ENCODE results near the gene CD3E. TPM values are rescaled to one million over a fixed set of nuclear protein-coding genes. Genes with fewer than 3 reads are reported as not detected.

The CD3E gene
- total RNA-seq, 1 experiment from 2014 or later, result 0.51 TPM

DNA sequence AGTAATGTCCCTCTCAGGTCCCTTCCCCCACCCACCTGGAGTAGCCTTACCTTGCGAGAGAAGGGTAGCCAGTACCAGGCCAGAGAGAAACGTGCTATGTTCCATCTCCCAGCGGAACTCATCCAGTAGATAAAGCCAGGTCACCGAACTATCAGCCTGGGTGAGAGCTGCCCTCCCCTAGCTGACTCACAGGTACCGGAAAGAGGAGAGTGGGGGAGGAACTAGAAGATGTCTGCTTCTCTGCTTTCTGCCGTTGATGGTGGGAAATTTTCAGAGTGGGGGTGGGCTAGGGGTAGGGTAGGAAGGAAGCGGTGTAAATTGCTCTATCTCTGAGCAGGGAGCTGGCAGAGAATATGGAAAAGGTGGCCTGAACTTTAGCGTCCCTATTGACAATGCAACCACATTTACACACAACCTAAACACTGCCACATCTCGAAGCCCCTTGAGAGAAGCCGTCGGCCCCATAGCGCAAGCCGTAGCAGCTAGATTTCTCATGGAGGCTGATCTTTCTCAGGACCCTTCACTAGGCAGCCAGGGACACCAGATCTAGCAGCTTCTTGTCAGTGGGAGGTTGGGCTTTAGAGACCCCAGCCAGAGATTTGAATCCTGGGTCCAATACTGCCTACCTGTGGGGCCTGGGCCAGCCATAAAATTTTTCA is 38.1 kb downstream of the CD3E start, which contains the start of gene CD3D:
TSS of gene CD3D (minus strand) at position 203 of the 659 bp plus-strand sequence. CDS start at position 105, 98 bp downstream.
- ATAC-seq, result no peak
- CTCF ChIA-PET, result no interaction called here
- peaks cover 6% of the 10 kb centered on the region for H3K27me3 ChIP-seq (ENCODE audit: control insufficient read depth, insufficient read depth, low read length)
- no peak for DNase-seq (ENCODE audit: low read depth, low spot score)
- H3K9me3 ChIP-seq (ENCODE audit: control insufficient read depth, insufficient read depth, low read depth, low read length), result no peaks in the 10 kb centered on the region
- intact Hi-C loops (cut with micrococcal nuclease; ENCODE audit: unreplicated experiment) (no loop called here), in situ Hi-C loops (cut with HindIII; ENCODE audit: low pct_unique_long_range_greater_than_20kb, low sequenced_read_pairs) (no loop called here)
- H3K4me1 ChIP-seq (ENCODE audit: control insufficient read depth, insufficient read depth, low read length), result no peaks in the 10 kb centered on the region
- H3K4me3 ChIP-seq (ENCODE audit: low read depth in 2 of 2, low read length in 2 of 2), result no peak within 1 kb of the TSS
- TF ChIP-seq TCF7L2 (IDR thresholded peaks at IDR 0.05; ENCODE audit: low read depth, low read length), result no peak
- TF ChIP-seq, protein P1, sequence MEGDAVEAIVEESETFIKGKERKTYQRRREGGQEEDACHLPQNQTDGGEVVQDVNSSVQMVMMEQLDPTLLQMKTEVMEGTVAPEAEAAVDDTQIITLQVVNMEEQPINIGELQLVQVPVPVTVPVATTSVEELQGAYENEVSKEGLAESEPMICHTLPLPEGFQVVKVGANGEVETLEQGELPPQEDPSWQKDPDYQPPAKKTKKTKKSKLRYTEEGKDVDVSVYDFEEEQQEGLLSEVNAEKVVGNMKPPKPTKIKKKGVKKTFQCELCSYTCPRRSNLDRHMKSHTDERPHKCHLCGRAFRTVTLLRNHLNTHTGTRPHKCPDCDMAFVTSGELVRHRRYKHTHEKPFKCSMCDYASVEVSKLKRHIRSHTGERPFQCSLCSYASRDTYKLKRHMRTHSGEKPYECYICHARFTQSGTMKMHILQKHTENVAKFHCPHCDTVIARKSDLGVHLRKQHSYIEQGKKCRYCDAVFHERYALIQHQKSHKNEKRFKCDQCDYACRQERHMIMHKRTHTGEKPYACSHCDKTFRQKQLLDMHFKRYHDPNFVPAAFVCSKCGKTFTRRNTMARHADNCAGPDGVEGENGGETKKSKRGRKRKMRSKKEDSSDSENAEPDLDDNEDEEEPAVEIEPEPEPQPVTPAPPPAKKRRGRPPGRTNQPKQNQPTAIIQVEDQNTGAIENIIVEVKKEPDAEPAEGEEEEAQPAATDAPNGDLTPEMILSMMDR (IDR thresholded peaks at IDR 0.05), result no peak
- no peak for TF ChIP-seq POLR2AphosphoS5 (IDR thresholded peaks at IDR 0.05; ENCODE audit: low read depth, low read length)
- TF ChIP-seq, protein P2, sequence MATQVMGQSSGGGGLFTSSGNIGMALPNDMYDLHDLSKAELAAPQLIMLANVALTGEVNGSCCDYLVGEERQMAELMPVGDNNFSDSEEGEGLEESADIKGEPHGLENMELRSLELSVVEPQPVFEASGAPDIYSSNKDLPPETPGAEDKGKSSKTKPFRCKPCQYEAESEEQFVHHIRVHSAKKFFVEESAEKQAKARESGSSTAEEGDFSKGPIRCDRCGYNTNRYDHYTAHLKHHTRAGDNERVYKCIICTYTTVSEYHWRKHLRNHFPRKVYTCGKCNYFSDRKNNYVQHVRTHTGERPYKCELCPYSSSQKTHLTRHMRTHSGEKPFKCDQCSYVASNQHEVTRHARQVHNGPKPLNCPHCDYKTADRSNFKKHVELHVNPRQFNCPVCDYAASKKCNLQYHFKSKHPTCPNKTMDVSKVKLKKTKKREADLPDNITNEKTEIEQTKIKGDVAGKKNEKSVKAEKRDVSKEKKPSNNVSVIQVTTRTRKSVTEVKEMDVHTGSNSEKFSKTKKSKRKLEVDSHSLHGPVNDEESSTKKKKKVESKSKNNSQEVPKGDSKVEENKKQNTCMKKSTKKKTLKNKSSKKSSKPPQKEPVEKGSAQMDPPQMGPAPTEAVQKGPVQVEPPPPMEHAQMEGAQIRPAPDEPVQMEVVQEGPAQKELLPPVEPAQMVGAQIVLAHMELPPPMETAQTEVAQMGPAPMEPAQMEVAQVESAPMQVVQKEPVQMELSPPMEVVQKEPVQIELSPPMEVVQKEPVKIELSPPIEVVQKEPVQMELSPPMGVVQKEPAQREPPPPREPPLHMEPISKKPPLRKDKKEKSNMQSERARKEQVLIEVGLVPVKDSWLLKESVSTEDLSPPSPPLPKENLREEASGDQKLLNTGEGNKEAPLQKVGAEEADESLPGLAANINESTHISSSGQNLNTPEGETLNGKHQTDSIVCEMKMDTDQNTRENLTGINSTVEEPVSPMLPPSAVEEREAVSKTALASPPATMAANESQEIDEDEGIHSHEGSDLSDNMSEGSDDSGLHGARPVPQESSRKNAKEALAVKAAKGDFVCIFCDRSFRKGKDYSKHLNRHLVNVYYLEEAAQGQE (IDR thresholded peaks at IDR 0.05; ENCODE audit: insufficient read depth in 1 of 2, low read depth in 2 of 2, low read length in 1 of 2), result no peak
- no peak for TF ChIP-seq SIN3A (IDR thresholded peaks at IDR 0.05; ENCODE audit: borderline replicate concordance, insufficient read depth, low read depth, low read length)
- POLR2A ChIA-PET, result no interaction called here
- BruUV-seq (replicated peaks), result no TSS peak
- H3K36me3 ChIP-seq (ENCODE audit: control insufficient read depth, insufficient read depth, low read length), result no peaks in the 10 kb centered on the region
- no peak within 1 kb of the TSS for H3K27ac ChIP-seq (ENCODE audit: low read length)

DNA sequence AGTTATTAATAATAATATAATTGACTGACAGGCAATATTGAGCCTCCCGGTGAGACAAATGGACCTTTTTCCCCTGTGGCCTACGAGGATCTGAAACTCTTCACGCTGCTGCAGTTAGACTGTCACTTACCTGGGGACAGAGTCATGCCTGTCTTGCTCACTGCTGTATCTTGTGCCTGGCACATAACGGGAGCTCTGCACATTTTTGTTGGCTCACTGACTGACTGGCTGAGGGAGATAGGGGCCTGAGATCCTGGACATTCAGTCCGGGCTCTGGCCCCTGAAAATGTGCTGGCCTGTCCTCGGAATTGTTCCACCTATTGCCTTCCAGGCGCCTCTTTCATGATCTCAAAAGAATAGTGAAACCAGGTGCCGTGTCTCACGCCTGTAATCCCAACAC is 38.7 kb downstream of the CD3E start:
- Histone ChIP-seq H3K27ac (ENCODE audit: low read length) (no peak overlapping the region), H3K4me3 (ENCODE audit: low read depth in 2 of 2, low read length in 2 of 2) (no peak overlapping the region), H3K9me3 (ENCODE audit: control insufficient read depth, insufficient read depth, low read depth, low read length) (no peaks in the 10 kb centered on the region), H3K36me3 (ENCODE audit: control insufficient read depth, insufficient read depth, low read length) (no peaks in the 10 kb centered on the region), H3K27me3 (ENCODE audit: control insufficient read depth, insufficient read depth, low read length) (peaks cover 6% of the 10 kb centered on the region), H3K4me1 (ENCODE audit: control insufficient read depth, insufficient read depth, low read length) (no peaks in the 10 kb centered on the region)
- ChIA-PET CTCF (no interaction called here), POLR2A (no interaction called here)
- ATAC-seq, result no peak
- no TSS peak for BruUV-seq (replicated peaks)
- TF ChIP-seq SIN3A (IDR thresholded peaks at IDR 0.05; ENCODE audit: borderline replicate concordance, insufficient read depth, low read depth, low read length) (no peak), TCF7L2 (IDR thresholded peaks at IDR 0.05; ENCODE audit: low read depth, low read length) (no peak), POLR2AphosphoS5 (IDR thresholded peaks at IDR 0.05; ENCODE audit: low read depth, low read length) (no peak)
- TF ChIP-seq, protein P2 (IDR thresholded peaks at IDR 0.05; ENCODE audit: insufficient read depth in 1 of 2, low read depth in 2 of 2, low read length in 1 of 2), result no peak
- TF ChIP-seq, protein P1 (IDR thresholded peaks at IDR 0.05), result no peak
- DNase-seq (ENCODE audit: low read depth, low spot score), result no peak
- intact Hi-C loops (cut with micrococcal nuclease; ENCODE audit: unreplicated experiment), result no loop called here
- in situ Hi-C loops (cut with HindIII; ENCODE audit: low pct_unique_long_range_greater_than_20kb, low sequenced_read_pairs), result no loop called here

All from Panc1 (cell line).